Effector CD4-positive, alpha-beta T cell (primary cell): ENCODE results near the gene GGN.
"Not testable (repeated sequence)": the region's sequence is repeated elsewhere in the genome, so short reads cannot be mapped to it uniquely, and the experiment has no call there.

Source experiments
- DNase-seq: peaks from one replicate; pipeline ENCODE4 v3.0.0-alpha.2; 2020

The GGN gene

DNA sequence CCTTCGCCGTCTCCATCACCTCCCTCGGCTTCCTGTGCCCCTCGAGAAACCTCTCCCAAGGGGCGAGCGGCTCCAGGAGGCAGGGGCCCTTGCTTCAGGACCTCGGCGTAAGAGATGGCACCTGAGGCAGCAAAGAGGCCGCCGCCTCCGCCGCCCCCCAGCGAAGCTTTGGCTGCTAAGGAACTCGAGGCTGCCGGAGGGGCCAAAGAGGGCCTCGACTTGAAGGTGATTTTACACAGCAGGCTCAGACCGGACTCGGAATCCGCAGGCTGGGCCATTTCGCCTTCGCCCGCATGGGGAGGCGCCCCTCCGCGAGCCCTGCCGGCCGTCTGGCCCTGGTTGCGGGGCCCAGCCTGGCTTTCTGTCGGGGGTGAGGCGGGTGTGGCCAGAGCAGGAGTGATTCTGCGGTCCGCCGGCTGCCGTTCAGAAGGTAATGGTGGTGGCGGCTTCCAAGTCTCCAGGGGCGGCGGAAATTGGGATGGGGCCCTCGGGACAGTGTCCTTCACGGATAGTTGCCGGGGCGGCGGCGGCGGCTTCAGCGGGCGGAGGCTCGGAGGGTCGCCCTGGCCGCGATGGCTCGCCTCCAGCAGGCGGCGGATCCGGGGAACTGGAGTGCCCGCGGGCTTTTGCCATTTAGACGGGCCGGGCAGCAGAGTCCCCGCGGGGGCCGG, 1.4 kb downstream of the GGN start:
- DNase-seq = no peak

DNA sequence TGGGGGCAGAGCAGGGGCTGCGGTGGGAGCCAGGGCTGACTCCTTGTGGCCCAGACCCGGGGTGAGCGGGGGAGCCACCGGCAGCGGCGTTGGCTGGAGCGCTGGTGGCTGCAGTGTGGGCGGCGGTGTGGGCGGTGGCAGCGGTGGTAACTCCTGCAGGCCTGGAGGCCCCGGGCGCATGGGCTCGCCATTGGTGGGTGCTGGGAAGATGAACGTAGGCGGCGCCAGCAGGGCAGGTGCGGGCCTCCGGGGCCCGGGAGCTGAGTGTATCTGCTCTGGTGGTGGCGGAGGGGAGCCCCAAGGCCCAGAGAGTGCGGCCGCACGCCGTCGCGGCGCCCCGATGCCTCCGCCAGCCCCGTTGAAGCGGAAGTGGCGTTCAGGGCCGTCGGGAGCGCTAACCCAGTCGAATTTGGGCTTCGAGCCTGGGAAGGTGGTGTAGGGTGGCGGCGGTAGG, 2.0 kb downstream of the GGN start:
- DNase-seq = no peak

DNA sequence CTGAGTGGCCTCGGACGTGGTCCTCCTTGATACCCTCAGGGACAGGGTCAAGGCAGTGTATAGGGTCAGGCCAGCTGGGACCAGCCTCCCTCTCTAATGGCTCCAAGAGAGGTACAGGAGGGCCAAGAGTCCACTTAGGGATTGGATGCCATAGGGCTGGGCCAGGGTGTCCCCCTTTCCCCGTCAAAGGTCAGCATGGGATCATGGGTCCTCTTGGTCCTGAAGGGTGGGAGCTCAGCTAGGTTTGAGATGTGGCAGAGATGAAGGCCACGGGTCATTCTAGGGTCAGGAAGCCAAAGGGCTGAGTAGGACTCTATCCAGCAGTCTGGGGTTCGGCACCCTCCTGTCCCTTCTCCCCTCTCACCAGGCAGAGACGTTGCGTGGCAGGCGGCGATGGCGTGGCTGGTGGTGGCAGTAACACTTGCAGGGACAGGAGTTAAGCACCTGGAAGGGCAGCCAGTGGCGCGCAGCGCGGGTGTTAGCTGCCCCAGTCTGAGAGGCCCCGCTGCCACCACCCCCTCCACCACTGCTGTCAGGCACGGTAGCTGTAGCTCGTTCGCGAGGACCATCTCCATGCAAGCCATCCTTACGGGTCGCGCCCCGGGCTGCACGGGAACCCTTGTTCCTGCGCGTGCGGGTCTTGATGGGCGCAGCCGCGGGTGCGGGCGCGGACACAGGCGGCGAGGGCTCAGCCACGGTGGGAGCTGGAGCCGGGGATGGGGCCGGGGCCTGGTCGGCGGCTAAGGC, 2.6 kb downstream of the GGN start:
- DNase-seq = no peak

DNA sequence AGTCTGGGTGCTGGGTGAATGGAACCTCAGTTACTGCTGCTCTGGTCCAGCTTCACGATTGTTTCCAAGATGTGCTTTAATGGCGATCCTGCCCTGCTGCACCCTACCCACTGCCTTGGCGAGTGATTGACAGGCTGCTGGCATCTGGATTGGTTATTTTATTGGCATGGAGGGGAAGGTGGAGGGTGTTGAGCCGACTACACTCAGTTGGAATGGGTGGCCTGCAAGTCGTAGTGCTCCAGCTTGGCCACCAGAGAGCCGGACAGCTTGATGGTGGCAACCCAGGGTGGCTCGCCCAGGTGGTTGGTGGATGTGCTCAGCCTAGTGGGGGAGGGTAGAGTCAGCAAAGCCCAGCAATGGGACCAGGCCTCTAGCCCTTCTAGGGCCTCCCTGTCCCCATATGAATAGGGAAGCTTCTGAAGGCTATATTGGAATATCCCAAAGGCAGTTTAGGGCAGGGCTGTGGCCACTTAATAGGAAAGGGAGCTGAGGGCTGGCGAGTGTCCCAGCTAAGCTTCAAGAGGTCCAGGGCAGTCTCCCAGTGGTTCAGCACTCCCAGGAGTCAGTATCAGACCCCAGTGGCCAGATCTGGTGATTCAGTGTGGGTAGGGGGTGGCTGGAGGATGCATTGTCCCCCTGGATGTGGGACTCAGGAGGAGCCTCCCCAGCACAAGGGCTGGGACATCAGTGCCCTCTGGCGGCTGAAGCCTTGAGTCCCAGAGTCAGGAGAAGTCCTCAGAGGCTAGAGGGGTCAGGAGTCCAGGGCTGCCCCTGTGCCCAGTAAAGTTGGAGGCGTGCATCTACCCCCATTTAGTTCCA, 3.4 kb downstream of the GGN start:
- no peak for DNase-seq

DNA sequence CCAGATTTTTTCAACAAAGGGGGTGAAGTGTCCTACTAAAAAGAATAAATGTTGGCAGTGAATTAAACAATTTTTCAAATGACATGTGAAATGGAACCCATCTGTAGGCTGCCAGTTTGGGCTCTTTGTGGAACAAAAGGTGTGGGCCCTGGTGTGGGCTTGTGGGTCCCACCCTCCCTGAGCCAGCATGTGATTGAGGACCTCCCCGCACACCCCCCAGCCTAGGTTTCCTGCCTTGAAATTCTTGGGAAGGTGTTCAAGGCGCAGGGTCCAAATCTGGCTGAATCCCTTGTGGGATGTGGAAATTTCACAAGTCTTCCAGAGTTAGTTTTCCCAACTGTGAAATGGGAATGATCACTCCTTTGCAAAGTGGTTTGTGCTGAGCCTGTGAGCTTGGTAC, 4.1 kb downstream of the GGN start:
- DNase-seq = no peak

DNA sequence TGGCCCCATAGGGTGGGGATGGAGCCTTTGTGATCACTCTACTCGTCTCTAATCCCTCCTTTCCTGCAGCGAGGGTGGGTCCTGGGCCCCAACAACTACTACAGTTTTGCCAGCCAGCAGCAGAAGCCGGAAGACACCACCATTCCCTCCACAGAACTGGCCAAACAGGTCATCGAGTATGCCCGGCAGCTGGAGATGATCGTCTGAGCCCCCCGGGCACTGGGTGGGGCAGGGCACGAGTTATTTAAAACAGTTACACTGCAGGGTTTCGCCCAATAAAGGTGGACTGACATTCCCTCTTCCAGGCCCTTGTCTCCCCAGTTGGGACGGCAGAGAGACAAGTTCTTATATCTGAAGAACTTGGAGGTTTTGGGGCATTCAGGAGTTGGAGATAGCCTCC, 4.7 kb downstream of the GGN start:
- no peak for DNase-seq

DNA sequence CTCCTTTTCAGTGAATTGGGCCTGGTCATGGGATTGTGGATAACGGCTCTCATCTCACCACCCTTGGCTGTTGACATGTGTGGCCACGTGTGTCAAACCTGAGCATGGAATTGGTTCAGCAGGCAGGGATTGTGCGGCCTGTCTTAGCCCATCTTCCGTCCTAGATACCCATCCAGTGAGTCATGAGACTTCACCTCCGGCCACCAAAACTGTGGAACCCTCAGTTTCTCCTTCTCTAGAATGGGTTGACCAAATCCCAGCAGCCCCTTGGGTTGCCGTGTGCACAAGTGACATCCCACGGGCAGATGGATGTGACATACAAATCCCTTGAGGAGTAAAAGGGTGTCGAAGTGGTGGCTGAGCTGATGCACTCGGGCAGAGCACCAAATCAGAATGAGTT, 6.7 kb downstream of the GGN start:
- DNase-seq = no peak

DNA sequence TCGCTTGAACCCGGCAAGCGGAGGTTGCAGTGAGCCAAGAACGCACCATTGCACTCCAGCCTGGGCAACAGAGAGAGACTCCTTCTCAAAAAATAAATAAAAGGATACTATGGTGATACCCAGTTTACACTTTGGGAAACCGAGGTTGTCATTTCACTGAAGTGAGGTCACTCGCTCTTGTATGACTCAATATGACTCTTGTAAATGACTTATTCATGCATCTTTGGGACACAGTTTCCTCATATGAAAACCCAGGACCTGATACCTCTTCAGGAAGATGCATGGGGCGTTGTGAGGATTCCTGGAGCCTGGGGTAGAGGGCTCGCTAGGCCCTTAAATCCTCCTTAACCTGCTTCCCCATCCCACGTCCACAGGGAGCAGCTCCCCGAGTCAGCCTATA, 9.0 kb downstream of the GGN start:
- DNase-seq = no peak

DNA sequence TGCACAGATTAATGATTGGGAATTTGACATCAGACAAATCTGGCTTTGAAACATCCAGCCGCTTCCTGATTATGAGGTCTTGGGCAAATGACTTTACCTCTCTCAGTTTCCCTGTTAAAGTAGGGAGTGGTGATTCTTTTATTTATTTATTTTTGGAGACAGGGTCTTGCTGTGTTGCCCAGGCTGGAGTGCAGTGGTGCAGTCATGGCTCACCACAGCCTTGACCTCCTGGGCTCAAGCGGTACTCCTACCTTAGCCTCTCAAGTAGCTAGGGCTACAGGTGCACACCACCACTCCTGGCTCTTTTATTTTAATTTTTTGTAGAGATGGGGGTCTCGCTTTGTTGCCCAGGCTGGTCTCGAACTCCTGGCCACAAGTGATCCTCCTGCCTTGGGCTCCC, 10.8 kb downstream of the GGN start:
- no peak for DNase-seq

DNA sequence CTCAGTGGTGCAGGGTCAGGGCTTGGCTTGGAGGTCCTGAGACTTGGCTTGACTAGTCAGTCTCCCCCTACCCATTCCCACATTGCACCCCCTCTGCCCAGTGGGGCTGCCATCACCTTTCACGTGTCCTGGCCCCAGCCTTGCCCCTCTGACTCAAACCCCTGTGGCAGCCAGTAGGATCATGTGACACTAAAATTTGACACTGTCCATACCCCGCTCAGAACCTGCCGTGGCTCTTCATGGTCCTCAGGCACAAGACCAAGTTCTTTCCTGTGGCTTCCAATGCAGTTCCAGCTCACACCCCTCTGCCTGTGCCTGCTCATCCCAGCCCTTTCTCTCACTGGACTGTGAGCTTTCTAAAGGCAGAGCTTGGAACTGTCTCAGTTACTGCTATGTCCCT, 11.3 kb downstream of the GGN start:
- DNase-seq = no peak

DNA sequence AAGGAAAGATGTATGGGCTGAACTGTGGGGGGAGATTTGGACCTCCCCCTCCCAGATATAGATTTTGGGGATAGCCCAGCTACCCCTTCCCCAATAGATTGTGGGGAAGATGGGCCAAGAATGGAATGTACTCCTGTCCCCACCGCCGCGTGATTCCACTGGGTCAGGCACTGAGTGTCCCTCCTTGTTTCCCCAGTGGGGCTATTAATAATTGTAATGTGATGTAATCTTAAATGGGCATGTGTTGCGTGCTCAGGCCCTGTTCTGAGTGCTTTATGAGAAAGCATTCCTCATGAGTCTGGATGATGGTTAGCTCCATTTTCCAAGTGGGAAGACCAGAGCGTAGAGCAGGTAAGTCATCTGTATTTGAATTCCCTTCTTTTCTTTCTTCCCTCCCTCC, 12.1 kb downstream of the GGN start:
- DNase-seq = no peak

DNA sequence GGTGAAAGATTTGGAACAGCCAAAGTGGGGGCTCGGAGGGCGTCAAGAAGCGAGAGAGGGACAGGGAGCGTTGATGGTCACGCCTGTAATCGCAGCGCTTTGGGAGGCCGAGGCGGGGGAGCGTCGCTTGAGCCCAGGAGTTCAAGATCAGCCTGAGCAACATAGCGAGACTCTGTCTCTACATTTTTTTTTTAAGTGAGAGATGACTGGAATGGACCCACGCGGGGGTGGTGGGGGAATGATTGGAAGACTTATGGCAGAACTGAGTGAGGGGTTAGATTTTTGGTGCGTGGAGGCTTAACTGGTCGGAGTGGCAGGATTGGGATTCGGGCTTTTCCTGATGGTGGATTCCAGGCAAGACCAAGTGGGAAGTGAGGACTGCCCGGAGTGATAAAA, 12.7 kb downstream of the GGN start:
- DNase-seq = no peak

DNA sequence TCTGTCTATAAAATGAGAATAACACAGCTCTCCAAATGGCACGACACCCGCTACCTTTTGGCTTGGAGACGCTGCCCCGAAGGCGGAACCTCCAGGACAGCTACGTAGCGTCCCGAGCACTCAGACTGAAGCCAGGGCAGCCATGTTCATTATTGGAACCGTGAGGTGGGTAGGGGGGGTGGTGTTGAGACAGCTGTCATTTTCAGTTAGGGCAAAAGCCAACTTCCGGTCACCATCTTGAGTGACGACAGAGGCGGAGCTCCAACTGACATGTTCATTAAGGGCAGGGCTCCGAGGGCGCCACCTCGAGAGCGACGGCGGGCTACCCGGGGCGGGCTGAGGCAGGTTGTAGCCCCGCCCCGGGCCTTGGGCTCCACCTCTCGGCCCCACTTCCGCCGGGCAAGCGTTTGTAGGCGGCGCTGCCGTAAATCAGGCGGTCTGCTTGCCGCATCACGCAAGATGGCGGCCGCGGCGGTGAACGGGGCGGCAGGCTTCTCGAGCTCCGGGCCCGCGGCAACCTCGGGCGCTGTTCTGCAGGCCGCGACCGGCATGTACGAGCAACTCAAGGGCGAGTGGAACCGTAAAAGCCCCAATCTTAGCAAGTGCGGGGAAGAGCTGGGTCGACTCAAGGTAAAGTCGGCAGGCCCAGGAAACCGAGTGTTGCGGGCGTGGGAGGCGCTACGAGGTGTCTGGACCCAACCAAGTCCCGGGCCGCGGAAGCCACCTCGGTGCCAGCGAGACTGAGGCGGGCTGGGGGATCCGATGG, 13.3 kb downstream of the GGN start, which contains the start of gene PSMD8:
Gene PSMD8, plus strand, starts transcription at position 240 of the 766 bp plus-strand sequence. Its CDS starts 31 bp downstream, at position 271.
- peak; percentile 98 for DNase-seq

DNA sequence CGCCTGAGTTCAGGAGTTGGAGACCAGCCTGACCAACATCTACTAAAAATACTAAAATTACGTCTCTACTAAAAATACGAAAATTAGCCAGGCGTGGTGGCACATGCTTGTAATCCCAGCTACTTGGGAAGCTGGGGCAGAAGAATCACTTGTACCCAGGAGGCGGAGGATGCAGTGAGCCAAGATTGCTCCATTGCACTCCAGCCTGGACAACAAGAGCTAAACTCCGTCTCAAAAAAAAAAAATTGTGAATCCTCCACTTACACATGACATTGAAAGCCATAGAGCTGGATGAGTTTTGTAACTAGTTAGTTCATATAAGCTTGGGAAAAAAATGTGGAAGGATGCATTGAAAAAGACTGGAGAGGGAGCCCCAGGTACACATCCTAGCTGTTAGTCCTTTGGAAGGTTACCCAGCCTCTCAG, 13.9 kb downstream of the GGN start:
- no peak for DNase-seq

DNA sequence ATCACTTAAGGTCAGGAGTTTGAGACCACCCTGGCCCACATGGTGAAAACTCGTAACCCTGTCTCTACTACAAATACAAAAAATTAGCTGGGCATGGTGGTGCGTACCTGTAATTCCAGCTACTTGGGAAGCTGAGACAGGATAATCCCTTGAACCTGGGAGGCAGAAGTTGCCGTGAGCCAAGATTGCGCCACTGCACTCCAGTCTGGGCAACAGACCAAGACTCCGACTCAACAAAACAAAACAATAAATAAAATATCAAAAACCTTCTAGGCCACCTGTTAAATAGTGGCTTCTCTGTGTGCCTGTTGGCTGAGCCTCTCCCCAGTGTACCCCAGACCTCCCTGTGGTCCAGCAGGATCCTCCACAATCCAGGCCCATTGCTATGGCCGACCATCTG, 16.8 kb downstream of the GGN start:
- DNase-seq = no peak

DNA sequence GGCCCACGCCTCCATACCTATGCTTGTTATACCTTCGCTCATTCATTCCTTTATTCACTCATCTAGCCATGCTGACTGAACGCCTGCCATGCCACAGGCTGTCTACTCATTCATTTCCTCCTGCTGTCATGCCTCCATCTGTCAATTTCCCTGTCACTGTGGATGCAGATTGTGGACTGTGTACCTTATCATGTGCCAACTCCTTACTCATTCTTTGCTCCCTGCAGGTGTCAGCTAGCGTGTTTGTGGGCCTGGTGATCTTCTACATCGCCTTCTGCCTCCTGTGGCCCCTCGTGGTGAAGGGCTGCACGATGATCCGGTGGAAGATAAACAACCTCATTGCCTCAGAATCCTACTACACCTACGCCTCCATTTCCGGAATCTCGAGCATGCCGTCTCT, 17.5 kb downstream of the GGN start:
- DNase-seq = no peak

DNA sequence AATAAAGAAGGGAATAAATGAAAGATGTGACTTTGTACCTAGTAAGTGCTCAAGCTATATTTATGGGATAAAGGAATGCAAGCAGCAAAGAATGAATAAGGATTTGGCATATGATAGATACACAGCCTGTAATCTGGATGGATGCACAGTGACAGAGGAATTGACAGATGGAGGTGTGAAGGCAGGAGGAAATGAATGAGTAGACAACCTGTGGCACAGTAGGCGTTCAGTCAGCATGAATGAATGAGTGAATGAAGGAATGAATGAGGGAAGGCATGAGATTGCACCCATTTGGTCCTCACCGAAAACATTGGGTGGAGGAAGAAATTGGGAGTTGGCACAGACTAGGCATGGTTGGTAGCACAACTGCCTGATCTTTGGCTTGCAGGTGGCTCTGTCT, 18.2 kb downstream of the GGN start:
- DNase-seq = no peak

DNA sequence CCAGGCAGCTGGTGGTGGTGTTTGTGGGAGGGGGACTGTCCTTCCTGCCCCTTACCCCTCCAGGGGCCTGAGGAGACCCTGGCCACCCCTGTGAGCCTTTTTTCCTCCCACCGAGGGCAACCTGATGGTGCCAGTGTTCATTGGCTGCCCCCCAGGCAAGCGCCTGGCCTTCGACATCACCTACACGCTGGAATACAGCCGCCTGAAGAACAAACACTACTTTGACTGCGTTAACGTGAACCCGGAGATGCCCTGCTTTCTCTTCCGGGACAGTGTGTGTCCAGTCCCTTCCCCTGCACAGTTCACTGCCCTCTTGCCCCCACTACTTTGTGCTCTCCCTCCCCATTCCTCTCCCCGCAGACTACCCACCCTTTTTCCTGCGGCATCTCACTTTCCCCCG, 20.8 kb downstream of the GGN start:
- DNase-seq = no peak

DNA sequence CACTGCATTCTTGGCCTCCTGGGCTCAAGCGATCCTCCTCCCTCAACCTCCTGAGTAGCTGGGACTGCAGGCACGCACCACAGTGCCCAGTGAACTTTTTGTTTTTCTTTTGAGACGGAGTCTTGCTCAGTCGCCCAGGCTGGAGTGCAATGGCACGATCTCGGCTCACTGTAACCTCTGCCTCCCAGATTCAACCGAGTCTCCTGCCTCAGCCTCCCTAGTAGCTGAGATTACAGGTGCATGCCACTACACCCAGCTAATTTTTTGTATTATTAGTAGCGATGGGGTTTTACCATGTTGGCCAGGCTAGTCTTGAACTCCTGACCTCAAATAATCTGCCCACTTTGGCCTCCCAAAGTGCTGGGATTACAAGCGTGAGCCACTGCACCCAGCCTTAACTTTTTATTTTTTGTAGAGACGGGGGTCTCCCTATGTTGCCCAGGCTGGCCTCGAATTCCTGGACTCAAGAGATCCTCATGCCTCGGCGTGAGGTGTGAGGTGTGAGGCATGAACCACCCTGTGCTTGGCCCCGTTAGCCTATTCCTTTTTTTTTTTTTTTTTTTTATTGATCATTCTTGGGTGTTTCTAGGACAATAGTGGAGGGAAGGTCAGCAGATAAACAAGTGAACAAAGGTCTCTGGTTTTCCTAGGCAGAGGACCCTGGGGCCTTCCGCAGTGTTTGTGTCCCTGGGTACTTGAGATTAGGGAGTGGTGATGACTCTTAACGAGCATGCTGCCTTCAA, 24.7 kb downstream of the GGN start:
- not testable (repeated sequence) for DNase-seq

DNA sequence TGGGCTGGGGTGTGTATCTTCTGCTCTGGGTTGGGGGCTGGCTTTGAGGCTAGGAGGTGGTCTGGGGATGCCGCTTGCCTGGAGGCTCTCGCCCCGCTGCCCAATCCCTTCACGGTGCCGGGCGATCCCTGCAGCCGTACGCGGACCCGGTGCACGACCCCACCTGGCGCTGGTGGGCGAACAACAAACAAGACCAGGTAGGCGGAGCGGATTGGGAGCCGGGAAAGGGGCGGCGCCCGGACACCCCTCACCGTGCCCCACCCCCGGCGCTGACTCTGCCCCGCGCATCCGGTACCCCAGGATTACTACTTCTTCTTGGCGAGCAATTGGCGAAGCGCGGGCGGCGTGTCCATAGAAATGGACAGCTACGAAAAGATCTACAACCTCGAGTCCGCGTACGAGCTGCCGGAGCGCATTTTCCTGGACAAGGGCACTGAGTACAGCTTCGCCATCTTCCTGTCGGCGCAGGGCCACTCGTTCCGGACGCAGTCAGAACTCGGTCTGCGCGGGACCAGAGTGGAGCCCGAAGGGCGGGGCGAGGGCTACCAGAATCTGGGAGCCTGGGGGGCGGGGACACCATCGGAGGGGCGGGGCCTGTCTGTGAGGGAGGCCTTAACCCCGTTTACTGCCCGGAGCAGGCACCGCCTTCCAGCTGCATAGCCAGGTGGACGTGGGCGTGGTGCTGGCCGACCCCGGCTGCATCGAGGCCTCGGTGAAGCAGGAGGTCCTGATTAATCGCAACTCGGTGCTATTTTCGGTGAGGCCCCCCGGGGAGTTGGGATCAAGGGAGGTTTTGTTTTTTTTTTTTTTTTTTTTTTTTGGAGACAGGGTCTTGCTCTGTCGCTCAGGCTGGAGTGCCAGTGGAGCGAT, 25.5 kb downstream of the GGN start:
- peak; percentile 34 for DNase-seq

DNA sequence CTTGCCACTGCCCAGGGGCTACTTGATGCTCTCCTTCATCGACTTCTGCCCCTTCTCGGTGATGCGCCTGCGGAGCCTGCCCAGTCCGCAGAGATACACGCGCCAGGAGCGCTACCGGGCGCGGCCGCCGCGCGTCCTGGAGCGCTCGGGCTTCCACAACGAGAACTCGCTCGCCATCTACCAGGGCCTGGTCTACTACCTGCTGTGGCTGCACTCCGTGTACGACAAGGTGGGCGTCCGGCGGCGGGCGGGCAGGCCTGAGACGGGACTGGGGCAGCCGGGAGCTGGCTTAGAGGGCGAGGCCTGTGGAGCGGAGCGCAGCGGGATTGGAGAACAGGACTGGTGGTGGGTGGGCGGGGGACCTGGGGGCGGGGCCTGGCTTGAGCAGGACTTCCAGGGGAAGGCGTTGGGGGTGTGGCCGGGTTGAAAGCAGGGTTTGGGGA, 26.2 kb downstream of the GGN start:
- DNase-seq = peak; percentile 46
